HL-60 (cell line): ENCODE measurements around the gene MRM2.

ENCODE experiments used
- GABPA ChIP-seq: IDR thresholded peaks from 2 replicates; pipeline ENCODE4 v1.6.1; 2012; ENCODE audit warnings: low read depth
- POLR2AphosphoS5 ChIP-seq: IDR thresholded peaks from 2 replicates; pipeline ENCODE4 v1.6.1; 2012; ENCODE audit warnings: low read depth
- REST ChIP-seq: IDR thresholded peaks from 2 replicates; pipeline ENCODE4 v1.6.1; 2012; ENCODE audit warnings: low read depth; ENCODE audit not compliant: insufficient replicate concordance
- SPI1 ChIP-seq: IDR thresholded peaks from 2 replicates; pipeline ENCODE4 v1.6.1; 2012; ENCODE audit warnings: low read depth, mild to moderate bottlenecking, borderline replicate concordance
- TF ChIP-seq, protein P1 (sequence below): IDR thresholded peaks from one replicate; pipeline ENCODE4 v1.5.1; 2011; ENCODE audit warnings: low read length, control low read depth, inconsistent platforms; ENCODE audit not compliant: insufficient read depth

- TF ChIP-seq, protein P1, sequence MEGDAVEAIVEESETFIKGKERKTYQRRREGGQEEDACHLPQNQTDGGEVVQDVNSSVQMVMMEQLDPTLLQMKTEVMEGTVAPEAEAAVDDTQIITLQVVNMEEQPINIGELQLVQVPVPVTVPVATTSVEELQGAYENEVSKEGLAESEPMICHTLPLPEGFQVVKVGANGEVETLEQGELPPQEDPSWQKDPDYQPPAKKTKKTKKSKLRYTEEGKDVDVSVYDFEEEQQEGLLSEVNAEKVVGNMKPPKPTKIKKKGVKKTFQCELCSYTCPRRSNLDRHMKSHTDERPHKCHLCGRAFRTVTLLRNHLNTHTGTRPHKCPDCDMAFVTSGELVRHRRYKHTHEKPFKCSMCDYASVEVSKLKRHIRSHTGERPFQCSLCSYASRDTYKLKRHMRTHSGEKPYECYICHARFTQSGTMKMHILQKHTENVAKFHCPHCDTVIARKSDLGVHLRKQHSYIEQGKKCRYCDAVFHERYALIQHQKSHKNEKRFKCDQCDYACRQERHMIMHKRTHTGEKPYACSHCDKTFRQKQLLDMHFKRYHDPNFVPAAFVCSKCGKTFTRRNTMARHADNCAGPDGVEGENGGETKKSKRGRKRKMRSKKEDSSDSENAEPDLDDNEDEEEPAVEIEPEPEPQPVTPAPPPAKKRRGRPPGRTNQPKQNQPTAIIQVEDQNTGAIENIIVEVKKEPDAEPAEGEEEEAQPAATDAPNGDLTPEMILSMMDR: no peak
- TF ChIP-seq REST: no peak
- no peak for TF ChIP-seq POLR2AphosphoS5
- no peak for TF ChIP-seq SPI1
- TF ChIP-seq GABPA: no peak
Observed at GRCh38 chr7:2203766-2204300, 38.2 kb downstream of the MRM2 start.
